Stimulated activated CD4-positive, alpha-beta T cell treated with anti-CD3 and anti-CD28 coated beads, Interleukin-12 subunit alpha, Interleukin-12 subunit beta, amount 100 ng/mL, for 48 hours (primary cell): Measurements from ENCODE around the gene TSEN2.
"Not testable (repeated sequence)": the region's sequence is repeated elsewhere in the genome, so short reads cannot be mapped to it uniquely, and the experiment has no call there.

ENCODE experiments used
- DNase-seq, 3 donors: peaks; one replicate each; pipeline ENCODE4 v3.0.0-alpha.2; 2020; ENCODE audit warnings: low read depth in 2 of 3, low spot score in 1 of 3

The TSEN2 gene

GRCh38 chr3:12501360-12502020 is 17.2 kb downstream of the TSEN2 start:
- no peak for DNase-seq

GRCh38 chr3:12503126-12503957 is 19.1 kb downstream of the TSEN2 start:
- DNase-seq, result no peak

GRCh38 chr3:12506201-12506709 is 22.0 kb downstream of the TSEN2 start:
- DNase-seq, result no peak

GRCh38 chr3:12507591-12508281 is 23.5 kb downstream of the TSEN2 start:
- DNase-seq, result no peak

- no peak for DNase-seq
Observed at GRCh38 chr3:12508291-12508700, 24.0 kb downstream of the TSEN2 start.

- DNase-seq, result no peak
Observed at GRCh38 chr3:12509466-12509865, 25.2 kb downstream of the TSEN2 start.

- DNase-seq, result no peak
Observed at GRCh38 chr3:12512534-12513118, 28.3 kb downstream of the TSEN2 start.

- DNase-seq, result no peak
Observed at GRCh38 chr3:12513694-12514446, 29.6 kb downstream of the TSEN2 start.

GRCh38 chr3:12515631-12516030 is 31.4 kb downstream of the TSEN2 start:
- no peak for DNase-seq

- no peak for DNase-seq
Observed at GRCh38 chr3:12516873-12517272, 32.6 kb downstream of the TSEN2 start.

- no peak for DNase-seq
Observed at GRCh38 chr3:12518261-12519028, 34.2 kb downstream of the TSEN2 start.

- no peak for DNase-seq
Observed at GRCh38 chr3:12521010-12521409, 36.7 kb downstream of the TSEN2 start.

- DNase-seq, result no peak
Observed at GRCh38 chr3:12522721-12523120, 38.4 kb downstream of the TSEN2 start.

GRCh38 chr3:12527757-12528143 is 43.5 kb downstream of the TSEN2 start:
- DNase-seq, result no peak

GRCh38 chr3:12532182-12532581 is 47.9 kb downstream of the TSEN2 start:
- no peak for DNase-seq

GRCh38 chr3:12536423-12536822 is 52.1 kb downstream of the TSEN2 start:
- no peak for DNase-seq

GRCh38 chr3:12541625-12542024 is 57.3 kb downstream of the TSEN2 start:
- no peak for DNase-seq

- DNase-seq, result not testable (repeated sequence)
Observed at GRCh38 chr3:12543497-12543896, 59.2 kb downstream of the TSEN2 start.

- DNase-seq, result no peak
Observed at GRCh38 chr3:12544652-12545472, 60.6 kb downstream of the TSEN2 start.
